ENCODE data around the gene C19orf81. TPM values are rescaled to one million over a fixed set of nuclear protein-coding genes. Genes with fewer than 3 reads are reported as not detected.
A peak's percentile ranks its signal among the peaks of the same experiment; 100 is the strongest.

C19orf81 gene
- total and polyA plus RNA-seq, 7 donors: 0.50 to 1.8 (median 1.0) TPM; not detected in 3

DNA sequence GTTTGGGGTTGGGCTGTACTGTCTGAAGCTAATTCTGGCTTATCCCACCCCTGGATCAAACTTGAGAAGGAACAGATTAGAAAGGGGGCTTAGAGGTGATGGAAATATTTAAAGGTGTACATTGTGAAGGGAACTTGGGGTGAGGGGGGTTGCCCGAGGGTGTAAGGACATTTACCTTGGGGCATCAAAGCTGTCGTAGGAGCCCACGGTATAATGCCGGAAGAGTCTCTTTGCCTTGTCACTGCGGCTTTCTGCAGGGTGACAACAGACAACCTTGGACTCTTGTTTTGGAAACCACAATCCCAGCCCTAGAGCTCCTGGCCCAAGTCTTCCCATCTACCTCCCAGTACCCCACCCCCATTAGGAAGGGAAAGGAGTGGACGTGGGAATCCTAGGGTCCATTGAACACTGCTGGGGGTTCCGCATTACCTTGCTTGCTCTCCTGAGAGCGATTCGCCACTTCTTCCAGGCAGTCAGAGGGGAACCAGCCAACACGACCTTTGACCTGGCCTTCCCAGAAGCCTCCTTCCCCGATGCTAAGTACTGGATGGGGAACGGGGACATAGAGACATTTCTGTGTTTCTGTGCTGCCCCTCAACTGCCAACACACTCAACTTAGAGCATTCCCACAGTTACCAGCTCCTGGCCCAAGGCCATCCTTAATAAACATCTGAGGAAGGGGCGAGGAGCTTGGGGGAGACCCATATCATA lies 48.3 kb downstream of the C19orf81 start:
- no peak for ATAC-seq
- Histone ChIP-seq H3K27ac (no peak overlapping the region), H3K9me3 (no peaks in the 10 kb centered on the region), H3K36me3 (ENCODE audit: insufficient read depth in 1 of 2, low read depth in 1 of 2) (no peaks in the 10 kb centered on the region), H3K4me3 (no peak overlapping the region), H3K4me1 (no peaks in the 10 kb centered on the region), H3K27me3 (ENCODE audit: insufficient read depth in 3 of 3, low read length in 2 of 3) (peaks cover 0 to 31% (median 18%) of the 10 kb centered on the region in 3 donors)
- WGBS, 3 donors: 64 to 71% (median 69%) methylated on average over 13 of the region's 13 CpGs
- intact Hi-C loops (cut with DNase I): no loop called here
- DNase-seq: peak in 1 of 2 donors; percentile 17
- TF ChIP-seq, protein P1, sequence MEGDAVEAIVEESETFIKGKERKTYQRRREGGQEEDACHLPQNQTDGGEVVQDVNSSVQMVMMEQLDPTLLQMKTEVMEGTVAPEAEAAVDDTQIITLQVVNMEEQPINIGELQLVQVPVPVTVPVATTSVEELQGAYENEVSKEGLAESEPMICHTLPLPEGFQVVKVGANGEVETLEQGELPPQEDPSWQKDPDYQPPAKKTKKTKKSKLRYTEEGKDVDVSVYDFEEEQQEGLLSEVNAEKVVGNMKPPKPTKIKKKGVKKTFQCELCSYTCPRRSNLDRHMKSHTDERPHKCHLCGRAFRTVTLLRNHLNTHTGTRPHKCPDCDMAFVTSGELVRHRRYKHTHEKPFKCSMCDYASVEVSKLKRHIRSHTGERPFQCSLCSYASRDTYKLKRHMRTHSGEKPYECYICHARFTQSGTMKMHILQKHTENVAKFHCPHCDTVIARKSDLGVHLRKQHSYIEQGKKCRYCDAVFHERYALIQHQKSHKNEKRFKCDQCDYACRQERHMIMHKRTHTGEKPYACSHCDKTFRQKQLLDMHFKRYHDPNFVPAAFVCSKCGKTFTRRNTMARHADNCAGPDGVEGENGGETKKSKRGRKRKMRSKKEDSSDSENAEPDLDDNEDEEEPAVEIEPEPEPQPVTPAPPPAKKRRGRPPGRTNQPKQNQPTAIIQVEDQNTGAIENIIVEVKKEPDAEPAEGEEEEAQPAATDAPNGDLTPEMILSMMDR (IDR thresholded peaks at IDR 0.05): no peak

DNA sequence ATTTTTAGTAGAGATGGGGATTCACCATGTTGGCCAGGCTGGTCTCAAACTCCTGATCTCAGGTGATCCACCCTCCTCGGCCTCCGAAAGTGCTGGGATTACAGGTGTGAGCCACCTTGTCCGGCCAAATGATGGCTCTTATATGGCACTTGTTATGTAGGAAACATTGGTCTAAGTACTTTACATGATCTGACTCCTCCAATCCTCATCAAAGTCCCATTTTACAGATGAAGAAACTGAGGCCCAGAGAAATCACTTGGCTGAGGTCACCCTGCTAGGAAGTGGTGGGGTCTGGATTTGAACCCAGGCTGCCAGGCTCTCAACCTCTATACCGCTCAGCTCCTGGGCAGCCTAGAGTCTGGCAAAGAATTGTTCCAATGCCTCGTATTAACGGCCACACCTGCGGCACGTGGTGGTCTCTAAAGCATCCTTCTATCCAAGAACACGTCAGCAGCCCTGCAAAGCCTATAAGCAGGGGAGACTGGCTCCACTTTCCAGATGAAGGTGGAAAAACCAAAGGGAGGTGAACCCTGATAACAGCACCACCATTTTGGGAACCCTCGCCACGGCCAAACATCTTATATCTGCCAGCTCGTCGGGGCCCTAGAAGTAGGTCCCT lies 52.2 kb downstream of the C19orf81 start:
- no peak overlapping the region for H3K4me3 ChIP-seq
- intact Hi-C loops (cut with DNase I): loop anchor here in 1 of 2 donors (5.0 kb wide), 1 partner anchor 81 kb away; no protein-coding TSS in a partner anchor
- H3K27me3 ChIP-seq (ENCODE audit: insufficient read depth in 3 of 3, low read length in 2 of 3): peaks cover 0 to 25% (median 6%) of the 10 kb centered on the region in 3 donors
- H3K9me3 ChIP-seq: no peaks in the 10 kb centered on the region
- no peaks in the 10 kb centered on the region for H3K4me1 ChIP-seq
- ATAC-seq (no peak), DNase-seq (peak in 1 of 2 donors; percentile 27)
- H3K36me3 ChIP-seq (ENCODE audit: insufficient read depth in 1 of 2, low read depth in 1 of 2): no peaks in the 10 kb centered on the region
- TF ChIP-seq, protein P1 (IDR thresholded peaks at IDR 0.05): no peak
- H3K27ac ChIP-seq: no peak overlapping the region
- WGBS, 3 donors: 86 to 87% (median 86%) methylated on average over 13 of the region's 13 CpGs

DNA sequence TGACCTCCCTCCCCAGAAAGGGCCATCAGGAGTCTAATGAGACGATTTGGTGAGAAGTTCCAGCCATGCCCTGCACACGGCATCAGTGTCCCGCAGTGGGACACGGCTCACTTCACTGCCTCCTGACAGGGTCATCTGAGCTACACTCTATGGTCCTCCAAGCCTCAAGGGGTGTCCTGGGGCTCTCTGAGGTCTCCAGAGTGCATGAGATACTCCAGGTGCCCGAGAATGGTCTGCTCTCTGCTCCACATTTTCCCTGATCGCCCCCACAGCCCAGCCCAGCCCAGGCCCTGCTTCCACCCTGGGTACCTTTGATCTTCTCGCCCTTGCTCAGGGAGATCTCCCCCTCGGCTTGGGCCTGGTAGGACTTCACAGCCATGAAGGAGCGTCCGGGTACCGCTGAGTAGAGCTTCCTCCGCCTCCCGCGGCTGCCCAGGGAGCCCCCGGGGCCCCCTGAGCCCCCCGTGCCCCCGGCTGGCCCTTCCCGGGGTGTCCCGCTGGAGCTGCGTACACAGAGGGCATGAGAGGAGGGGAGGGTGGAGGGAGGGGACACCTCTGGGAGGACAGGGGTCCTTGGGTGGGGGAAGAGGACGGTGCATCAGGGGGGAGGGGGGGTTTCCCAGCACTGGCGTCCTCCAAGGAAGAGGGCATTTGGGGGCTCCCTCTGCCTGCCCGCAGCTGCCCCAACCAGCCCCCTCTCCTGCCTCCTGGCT lies 53.1 kb downstream of the C19orf81 start:
- WGBS, 3 donors: 66 to 69% (median 69%) methylated on average over 16 to 23 of the region's 23 CpGs

More for the DNA sequence above, 53.1 kb downstream of the C19orf81 start:
- peak in 1 of 2 donors; percentile 24 for DNase-seq
- Histone ChIP-seq H3K4me1 (no peaks in the 10 kb centered on the region), H3K9me3 (no peaks in the 10 kb centered on the region), H3K27me3 (ENCODE audit: insufficient read depth in 3 of 3, low read length in 2 of 3) (peaks cover 0 to 21% (median 6%) of the 10 kb centered on the region in 3 donors), H3K4me3 (no peak overlapping the region), H3K36me3 (ENCODE audit: insufficient read depth in 1 of 2, low read depth in 1 of 2) (no peaks in the 10 kb centered on the region), H3K27ac (no peak overlapping the region)
- TF ChIP-seq, protein P1 (IDR thresholded peaks at IDR 0.05): no peak
- ATAC-seq: no peak
- intact Hi-C loops (cut with DNase I): loop anchor here in 1 of 2 donors (5.0 kb wide), 1 partner anchor 80 kb away; no protein-coding TSS in a partner anchor
